Measurements from ENCODE around the gene GRM7.

Gene GRM7

GRCh38 chr3:7029562-7029961, 168.6 kb downstream of the GRM7 start (continued):
- no peak for TF ChIP-seq MYNN (tag by site-specific recombination; IDR thresholded peaks at IDR 0.05; ENCODE audit: borderline replicate concordance)
- no peak for TF ChIP-seq ZFHX2 (tag by site-specific recombination; conservative IDR thresholded peaks at IDR 0.05)
- no peak for TF ChIP-seq ZNF354C (tag by site-specific recombination; IDR thresholded peaks at IDR 0.05; ENCODE audit: borderline replicate concordance, low read depth)
- TF ChIP-seq, protein P1, sequence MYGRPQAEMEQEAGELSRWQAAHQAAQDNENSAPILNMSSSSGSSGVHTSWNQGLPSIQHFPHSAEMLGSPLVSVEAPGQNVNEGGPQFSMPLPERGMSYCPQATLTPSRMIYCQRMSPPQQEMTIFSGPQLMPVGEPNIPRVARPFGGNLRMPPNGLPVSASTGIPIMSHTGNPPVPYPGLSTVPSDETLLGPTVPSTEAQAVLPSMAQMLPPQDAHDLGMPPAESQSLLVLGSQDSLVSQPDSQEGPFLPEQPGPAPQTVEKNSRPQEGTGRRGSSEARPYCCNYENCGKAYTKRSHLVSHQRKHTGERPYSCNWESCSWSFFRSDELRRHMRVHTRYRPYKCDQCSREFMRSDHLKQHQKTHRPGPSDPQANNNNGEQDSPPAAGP (tag by site-specific recombination; IDR thresholded peaks at IDR 0.05), result no peak
- no peak for TF ChIP-seq ZNF707 (tag by site-specific recombination; IDR thresholded peaks at IDR 0.05)
- TF ChIP-seq ZIC2 (tag by site-specific recombination; IDR thresholded peaks at IDR 0.05), result no peak

DNA sequence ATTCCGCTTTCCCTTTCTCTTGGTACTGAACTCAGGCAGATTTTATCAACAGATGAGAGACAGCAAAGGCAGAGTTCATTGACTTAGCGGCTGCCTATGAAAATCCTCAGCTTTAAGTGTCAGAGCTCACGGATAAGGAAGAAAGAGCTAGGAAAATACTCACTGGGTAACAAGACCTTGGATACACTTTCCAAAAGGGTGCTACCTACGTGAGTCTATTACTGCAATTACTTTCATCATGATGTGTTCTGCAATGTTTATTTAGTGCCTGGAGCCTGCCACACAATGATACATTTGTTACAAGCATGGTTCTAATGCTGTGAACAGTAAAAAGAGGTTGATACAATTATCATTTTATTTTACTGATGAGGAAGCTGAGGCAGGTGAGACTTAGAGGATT, 177.5 kb downstream of the GRM7 start:
- ChIA-PET POLR2A (no interaction called here), CTCF (interaction anchor here (0.6 kb wide), 1 partner anchor 49 kb away, joined by 4 read pairs; no protein-coding TSS in a partner anchor)
- H3K4me1 ChIP-seq (ENCODE audit: control insufficient read depth, insufficient read depth, low read length), result no peaks in the 10 kb centered on the region
- no peak overlapping the region for H3K27ac ChIP-seq (ENCODE audit: extremely low read depth, low read depth, low read length)
- TF ChIP-seq ZNF354C (tag by site-specific recombination; IDR thresholded peaks at IDR 0.05; ENCODE audit: borderline replicate concordance, low read depth), result no peak
- TF ChIP-seq ZNF654 (tag by site-specific recombination; IDR thresholded peaks at IDR 0.05; ENCODE audit: low read depth), result no peak
- TF ChIP-seq ZNF112 (tag by site-specific recombination; IDR thresholded peaks at IDR 0.05), result no peak
- no peak for TF ChIP-seq ZNF114 (tag by site-specific recombination; IDR thresholded peaks at IDR 0.05)
- no peak for TF ChIP-seq ZNF211 (tag by site-specific recombination; IDR thresholded peaks at IDR 0.05; ENCODE audit: low read depth)
- TF ChIP-seq, protein P2, sequence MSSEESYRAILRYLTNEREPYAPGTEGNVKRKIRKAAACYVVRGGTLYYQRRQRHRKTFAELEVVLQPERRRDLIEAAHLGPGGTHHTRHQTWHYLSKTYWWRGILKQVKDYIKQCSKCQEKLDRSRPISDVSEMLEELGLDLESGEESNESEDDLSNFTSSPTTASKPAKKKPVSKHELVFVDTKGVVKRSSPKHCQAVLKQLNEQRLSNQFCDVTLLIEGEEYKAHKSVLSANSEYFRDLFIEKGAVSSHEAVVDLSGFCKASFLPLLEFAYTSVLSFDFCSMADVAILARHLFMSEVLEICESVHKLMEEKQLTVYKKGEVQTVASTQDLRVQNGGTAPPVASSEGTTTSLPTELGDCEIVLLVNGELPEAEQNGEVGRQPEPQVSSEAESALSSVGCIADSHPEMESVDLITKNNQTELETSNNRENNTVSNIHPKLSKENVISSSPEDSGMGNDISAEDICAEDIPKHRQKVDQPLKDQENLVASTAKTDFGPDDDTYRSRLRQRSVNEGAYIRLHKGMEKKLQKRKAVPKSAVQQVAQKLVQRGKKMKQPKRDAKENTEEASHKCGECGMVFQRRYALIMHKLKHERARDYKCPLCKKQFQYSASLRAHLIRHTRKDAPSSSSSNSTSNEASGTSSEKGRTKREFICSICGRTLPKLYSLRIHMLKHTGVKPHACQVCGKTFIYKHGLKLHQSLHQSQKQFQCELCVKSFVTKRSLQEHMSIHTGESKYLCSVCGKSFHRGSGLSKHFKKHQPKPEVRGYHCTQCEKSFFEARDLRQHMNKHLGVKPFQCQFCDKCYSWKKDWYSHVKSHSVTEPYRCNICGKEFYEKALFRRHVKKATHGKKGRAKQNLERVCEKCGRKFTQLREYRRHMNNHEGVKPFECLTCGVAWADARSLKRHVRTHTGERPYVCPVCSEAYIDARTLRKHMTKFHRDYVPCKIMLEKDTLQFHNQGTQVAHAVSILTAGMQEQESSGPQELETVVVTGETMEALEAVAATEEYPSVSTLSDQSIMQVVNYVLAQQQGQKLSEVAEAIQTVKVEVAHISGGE (tag by site-specific recombination; conservative IDR thresholded peaks at IDR 0.05; ENCODE audit: low read depth), result no peak
- H3K9me3 ChIP-seq (ENCODE audit: control insufficient read depth, insufficient read depth, low read depth, low read length), result no peaks in the 10 kb centered on the region
- H3K4me3 ChIP-seq (ENCODE audit: low read depth, low read length), result no peak overlapping the region
- no peaks in the 10 kb centered on the region for H3K36me3 ChIP-seq (ENCODE audit: control insufficient read depth in 2 of 2, insufficient read depth in 1 of 2, low read length in 2 of 2)

- H3K9me3 ChIP-seq (ENCODE audit: control insufficient read depth, insufficient read depth, low read depth, low read length), result no peaks in the 10 kb centered on the region
- H3K27ac ChIP-seq (ENCODE audit: extremely low read depth, low read depth, low read length), result no peak overlapping the region
- ChIA-PET POLR2A (no interaction called here), CTCF (no interaction called here)
- no peaks in the 10 kb centered on the region for H3K4me1 ChIP-seq (ENCODE audit: control insufficient read depth, insufficient read depth, low read length)
- no peaks in the 10 kb centered on the region for H3K36me3 ChIP-seq (ENCODE audit: control insufficient read depth in 2 of 2, insufficient read depth in 1 of 2, low read length in 2 of 2)
- H3K4me3 ChIP-seq (ENCODE audit: low read depth, low read length), result no peak overlapping the region
- TF ChIP-seq ZNF510 (tag by site-specific recombination; IDR thresholded peaks at IDR 0.05; ENCODE audit: insufficient replicate concordance) (no peak), KLF1 (tag by site-specific recombination; IDR thresholded peaks at IDR 0.05) (no peak), ZNF560 (tag by site-specific recombination; IDR thresholded peaks at IDR 0.05; ENCODE audit: borderline replicate concordance) (no peak), ZNF184 (tag by site-specific recombination; IDR thresholded peaks at IDR 0.05) (no peak), ZBTB6 (tag by site-specific recombination; IDR thresholded peaks at IDR 0.05) (no peak), ZNF26 (tag by site-specific recombination; IDR thresholded peaks at IDR 0.05) (no peak), ZNF776 (tag by site-specific recombination; IDR thresholded peaks at IDR 0.05; ENCODE audit: borderline replicate concordance) (no peak), ZBTB17 (tag by site-specific recombination; IDR thresholded peaks at IDR 0.05) (no peak), RBAK (tag by site-specific recombination; IDR thresholded peaks at IDR 0.05) (no peak), ZNF747 (tag by site-specific recombination; IDR thresholded peaks at IDR 0.05) (no peak), HOXD13 (CRISPR knock-in tag; IDR thresholded peaks at IDR 0.05; ENCODE audit: borderline replicate concordance) (no peak), ZNF660 (tag by site-specific recombination; IDR thresholded peaks at IDR 0.05) (no peak), ZNF544 (tag by site-specific recombination; IDR thresholded peaks at IDR 0.05) (no peak), ZFP3 (tag by site-specific recombination; IDR thresholded peaks at IDR 0.05; ENCODE audit: low read depth) (no peak)
- TF ChIP-seq, protein P3, sequence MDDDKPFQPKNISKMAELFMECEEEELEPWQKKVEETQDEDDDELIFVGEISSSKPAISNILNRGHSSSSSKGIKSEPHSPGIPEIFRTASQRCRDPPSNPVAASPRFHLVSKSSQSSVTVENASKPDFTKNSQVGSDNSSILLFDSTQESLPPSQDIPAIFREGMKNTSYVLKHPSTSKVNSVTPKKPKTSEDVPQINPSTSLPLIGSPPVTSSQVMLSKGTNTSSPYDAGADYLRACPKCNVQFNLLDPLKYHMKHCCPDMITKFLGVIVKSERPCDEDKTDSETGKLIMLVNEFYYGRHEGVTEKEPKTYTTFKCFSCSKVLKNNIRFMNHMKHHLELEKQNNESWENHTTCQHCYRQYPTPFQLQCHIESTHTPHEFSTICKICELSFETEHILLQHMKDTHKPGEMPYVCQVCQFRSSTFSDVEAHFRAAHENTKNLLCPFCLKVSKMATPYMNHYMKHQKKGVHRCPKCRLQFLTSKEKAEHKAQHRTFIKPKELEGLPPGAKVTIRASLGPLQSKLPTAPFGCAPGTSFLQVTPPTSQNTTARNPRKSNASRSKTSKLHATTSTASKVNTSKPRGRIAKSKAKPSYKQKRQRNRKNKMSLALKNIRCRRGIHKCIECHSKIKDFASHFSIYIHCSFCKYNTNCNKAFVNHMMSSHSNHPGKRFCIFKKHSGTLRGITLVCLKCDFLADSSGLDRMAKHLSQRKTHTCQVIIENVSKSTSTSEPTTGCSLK (tag by site-specific recombination; IDR thresholded peaks at IDR 0.05), result no peak
Measured at GRCh38 chr3:7062714-7063113, 201.8 kb downstream of the GRM7 start.
